ES-I3 (cell line): Measurements from ENCODE around the gene SALL3.
A peak's percentile ranks its signal among the peaks of the same experiment; 100 is the strongest.
"Not testable (repeated sequence)": the region's sequence is repeated elsewhere in the genome, so short reads cannot be mapped to it uniquely, and the experiment has no call there.

Source experiments
- H3K36me3 ChIP-seq: 2 replicates; pipeline ENCODE4 v1.6.1; 2013; ENCODE audit warnings: mild to moderate bottlenecking, low read length, control low read depth, moderate library complexity; ENCODE audit not compliant: insufficient read depth
- H3K4me1 ChIP-seq: 2 replicates; pipeline ENCODE4 v1.6.1; 2013; ENCODE audit warnings: mild to moderate bottlenecking, control low read depth, low read length; ENCODE audit not compliant: insufficient read depth
- H3K9ac ChIP-seq: 2 replicates; pipeline ENCODE4 v1.6.1; 2013; ENCODE audit warnings: low read depth, mild to moderate bottlenecking, low read length, moderate library complexity
- H3K9me3 ChIP-seq: 2 replicates; pipeline ENCODE4 v1.6.1; 2013; ENCODE audit warnings: mild to moderate bottlenecking, low read length, moderate library complexity; ENCODE audit not compliant: control insufficient read depth, insufficient read depth

The SALL3 gene

GRCh38 chr18:78979730-78980278 is at the start of gene SALL3:
Gene SALL3 (plus strand): TSS chr18:78979818. CDS start chr18:78980275, 457 bp downstream.
- Histone ChIP-seq H3K9ac (peak within 1 kb of the TSS; percentile 86), H3K36me3 (no peaks in the 10 kb centered on the region), H3K9me3 (no peaks in the 10 kb centered on the region), H3K4me1 (peaks cover 11% of the 10 kb centered on the region)

GRCh38 chr18:78932281-78932680 is 47.3 kb upstream of the SALL3 start:
- no peaks in the 10 kb centered on the region for H3K9me3 ChIP-seq
- no peaks in the 10 kb centered on the region for H3K4me1 ChIP-seq
- no peaks in the 10 kb centered on the region for H3K36me3 ChIP-seq
- no peak overlapping the region for H3K9ac ChIP-seq

GRCh38 chr18:78934003-78934402 is 45.6 kb upstream of the SALL3 start:
- H3K9ac ChIP-seq = no peak overlapping the region
- no peaks in the 10 kb centered on the region for H3K4me1 ChIP-seq
- H3K36me3 ChIP-seq = no peaks in the 10 kb centered on the region
- no peaks in the 10 kb centered on the region for H3K9me3 ChIP-seq

GRCh38 chr18:78934551-78935225 is 44.9 kb upstream of the SALL3 start:
- Histone ChIP-seq H3K36me3 (no peaks in the 10 kb centered on the region), H3K9me3 (no peaks in the 10 kb centered on the region), H3K9ac (no peak overlapping the region), H3K4me1 (no peaks in the 10 kb centered on the region)

GRCh38 chr18:78935406-78935805 is 44.2 kb upstream of the SALL3 start:
- Histone ChIP-seq H3K36me3 (no peaks in the 10 kb centered on the region), H3K9ac (no peak overlapping the region), H3K4me1 (no peaks in the 10 kb centered on the region), H3K9me3 (no peaks in the 10 kb centered on the region)

GRCh38 chr18:78936251-78937005 is 43.2 kb upstream of the SALL3 start:
- no peaks in the 10 kb centered on the region for H3K9me3 ChIP-seq
- H3K9ac ChIP-seq = no peak overlapping the region
- no peaks in the 10 kb centered on the region for H3K36me3 ChIP-seq
- H3K4me1 ChIP-seq = no peaks in the 10 kb centered on the region

- Histone ChIP-seq H3K9ac (no peak overlapping the region), H3K36me3 (no peaks in the 10 kb centered on the region), H3K4me1 (no peaks in the 10 kb centered on the region), H3K9me3 (no peaks in the 10 kb centered on the region)
These were observed 42.5 kb upstream of the SALL3 start for GRCh38 chr18:78937166-78937565.

- H3K36me3 ChIP-seq = no peaks in the 10 kb centered on the region
- H3K4me1 ChIP-seq = no peaks in the 10 kb centered on the region
- H3K9ac ChIP-seq = no peak overlapping the region
- H3K9me3 ChIP-seq = peaks cover 10% of the 10 kb centered on the region; the same call in 1 of the 2 replicates
These were observed 40.5 kb upstream of the SALL3 start for GRCh38 chr18:78939105-78939504.

GRCh38 chr18:78939734-78940494 is 39.7 kb upstream of the SALL3 start:
- no peaks in the 10 kb centered on the region for H3K4me1 ChIP-seq
- no peaks in the 10 kb centered on the region for H3K36me3 ChIP-seq
- H3K9me3 ChIP-seq = peaks cover 11% of the 10 kb centered on the region; the same call in 1 of the 2 replicates
- H3K9ac ChIP-seq = no peak overlapping the region

GRCh38 chr18:78942236-78942635 is 37.4 kb upstream of the SALL3 start:
- H3K9ac ChIP-seq, H3K4me1 ChIP-seq, H3K36me3 ChIP-seq: not testable (repeated sequence)
- H3K9me3 ChIP-seq = peaks cover 11% of the 10 kb centered on the region; the same call in 1 of the 2 replicates

GRCh38 chr18:78945628-78946027 is 34.0 kb upstream of the SALL3 start:
- H3K9me3 ChIP-seq = peaks cover 11% of the 10 kb centered on the region; the same call in 1 of the 2 replicates

GRCh38 chr18:78947291-78947690 is 32.3 kb upstream of the SALL3 start:
- Histone ChIP-seq H3K36me3 (no peaks in the 10 kb centered on the region), H3K9ac (no peak overlapping the region), H3K4me1 (no peaks in the 10 kb centered on the region), H3K9me3 (peaks cover 15% of the 10 kb centered on the region; the same call in 1 of the 2 replicates)

More at GRCh38 chr18:78945628-78946027, 34.0 kb upstream of the SALL3 start:
- Histone ChIP-seq H3K4me1 (no peaks in the 10 kb centered on the region), H3K36me3 (no peaks in the 10 kb centered on the region), H3K9ac (no peak overlapping the region)

- no peaks in the 10 kb centered on the region for H3K36me3 ChIP-seq
- no peaks in the 10 kb centered on the region for H3K4me1 ChIP-seq
- no peak overlapping the region for H3K9ac ChIP-seq
- peaks cover 12% of the 10 kb centered on the region; the same call in 1 of the 2 replicates for H3K9me3 ChIP-seq
These were observed 31.4 kb upstream of the SALL3 start for GRCh38 chr18:78948221-78948620.

- peaks cover 8% of the 10 kb centered on the region; the same call in 1 of the 2 replicates for H3K9me3 ChIP-seq
- H3K4me1 ChIP-seq = no peaks in the 10 kb centered on the region
- H3K9ac ChIP-seq = no peak overlapping the region
- H3K36me3 ChIP-seq = no peaks in the 10 kb centered on the region
These were observed 30.9 kb upstream of the SALL3 start for GRCh38 chr18:78948707-78949106.
